ENCODE results near the gene ADGRL3. TPM values are rescaled to one million over a fixed set of nuclear protein-coding genes. Genes with fewer than 3 reads are reported as not detected.
"Not testable (repeated sequence)": the region's sequence is repeated elsewhere in the genome, so short reads cannot be mapped to it uniquely, and the experiment has no call there.

ADGRL3 gene
- polyA plus RNA-seq, 1 donor from 2014 or later: not detected

DNA sequence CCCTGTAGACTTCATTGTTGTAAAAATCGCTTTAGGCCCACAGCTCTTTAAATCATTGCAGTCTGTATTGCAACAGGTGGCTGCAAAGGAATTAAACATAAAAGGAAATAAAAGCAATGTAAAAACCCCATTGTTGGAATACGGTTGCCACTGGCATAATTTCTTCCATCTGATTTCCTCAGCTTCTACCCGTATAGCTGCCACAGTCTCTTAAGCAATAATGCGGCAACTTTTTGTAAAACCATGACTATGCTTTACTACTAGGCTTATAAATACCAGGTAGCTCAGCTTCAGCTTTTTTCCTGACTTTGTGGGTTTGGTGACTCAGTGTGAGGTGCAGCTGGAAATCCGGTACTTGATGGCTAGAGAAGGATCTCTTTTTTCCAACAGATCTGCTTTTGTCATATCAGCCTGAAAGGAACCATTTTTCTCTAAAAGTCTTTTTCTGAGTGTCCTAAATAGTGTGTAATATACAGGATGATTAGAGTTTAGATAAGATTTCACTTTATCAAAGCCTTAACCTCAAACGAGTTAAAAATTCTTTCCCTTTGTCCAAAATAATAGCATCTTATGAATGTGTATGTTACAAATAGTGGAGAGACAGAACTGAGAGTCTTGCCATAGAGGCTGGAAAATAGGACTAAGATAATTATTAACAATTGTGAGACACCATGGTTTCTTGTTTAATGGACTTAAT lies 268.0 kb downstream of the ADGRL3 start:
- H3K4me3 Mint-ChIP-seq: no peak overlapping the region
- no peak overlapping the region for H3K27ac Mint-ChIP-seq
- H3K9me3 Mint-ChIP-seq: peaks cover 0 to 7% (median 0%) of the 10 kb centered on the region in 3 donors
- peaks cover 0 to 1% (median 0%) of the 10 kb centered on the region in 3 donors for H3K4me1 Mint-ChIP-seq
- no peaks in the 10 kb centered on the region for H3K36me3 Mint-ChIP-seq
- no peaks in the 10 kb centered on the region for H3K27me3 Mint-ChIP-seq

DNA sequence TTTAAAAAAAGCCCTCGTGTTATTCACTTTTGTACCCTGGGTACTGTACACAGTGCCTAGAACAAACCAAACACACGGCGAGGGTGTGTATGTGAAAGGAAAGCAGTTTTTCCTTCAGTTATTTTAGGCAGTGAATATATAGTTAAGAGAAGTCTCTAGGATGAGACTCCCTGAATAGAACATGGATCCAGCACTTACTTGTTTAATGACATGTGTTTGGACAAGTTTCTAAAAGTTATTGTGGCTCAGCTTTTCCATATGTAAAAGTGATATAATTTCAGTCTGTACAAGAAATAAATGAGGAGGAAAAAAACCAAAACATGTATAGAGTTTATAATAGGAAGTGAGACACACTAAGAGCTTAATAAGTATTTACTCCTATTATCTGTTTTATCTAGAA lies 273.2 kb downstream of the ADGRL3 start:
- Mint-ChIP-seq H3K27me3 (no peaks in the 10 kb centered on the region), H3K9me3 (peaks cover 0 to 3% (median 1%) of the 10 kb centered on the region in 3 donors), H3K27ac (no peak overlapping the region), H3K36me3 (no peaks in the 10 kb centered on the region), H3K4me1 (no peaks in the 10 kb centered on the region), H3K4me3 (no peak overlapping the region)

DNA sequence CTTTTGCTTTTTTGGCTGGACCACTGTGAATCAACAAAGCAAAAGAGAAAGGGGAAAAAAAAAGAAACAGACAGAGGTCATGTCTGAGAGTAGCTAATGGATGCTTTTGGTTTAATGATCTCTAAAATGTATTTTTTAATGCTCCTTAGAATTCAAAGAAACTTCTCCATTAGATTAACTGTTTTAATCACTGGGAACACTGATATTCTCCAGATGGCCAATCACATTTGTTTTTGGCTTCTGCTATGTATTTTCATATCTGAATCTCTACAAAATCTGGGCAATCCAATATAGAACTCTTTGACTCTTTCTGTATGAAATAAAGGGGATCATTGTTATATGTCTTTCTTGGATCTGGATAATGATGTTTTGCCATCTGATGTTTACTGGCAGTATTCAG lies 278.2 kb downstream of the ADGRL3 start:
- no peak overlapping the region for H3K4me3 Mint-ChIP-seq
- H3K27me3 Mint-ChIP-seq: no peaks in the 10 kb centered on the region
- no peak overlapping the region for H3K27ac Mint-ChIP-seq
- H3K36me3 Mint-ChIP-seq: peaks cover 2% of the 10 kb centered on the region
- H3K4me1 Mint-ChIP-seq: no peaks in the 10 kb centered on the region
- H3K9me3 Mint-ChIP-seq: peaks cover 0 to 4% (median 3%) of the 10 kb centered on the region in 3 donors

DNA sequence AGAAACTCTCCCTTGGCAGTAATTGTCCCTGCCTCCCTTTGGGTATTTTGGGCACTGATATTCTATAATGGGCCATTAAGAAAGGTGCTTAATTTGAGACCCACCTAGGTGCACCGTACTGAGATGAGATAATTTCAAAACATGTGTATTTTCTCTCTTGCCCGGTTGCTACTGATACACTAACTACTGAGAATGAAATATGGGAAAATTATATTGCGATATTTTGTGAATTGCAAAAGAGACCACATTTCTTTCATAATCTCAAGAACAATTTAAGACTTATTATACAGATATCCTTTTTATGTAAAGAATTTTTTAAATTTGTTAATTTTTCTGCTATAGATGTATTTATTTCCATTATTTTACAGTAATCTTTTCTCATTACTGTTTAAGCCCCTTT lies 284.9 kb downstream of the ADGRL3 start:
- Mint-ChIP-seq H3K4me3 (no peak overlapping the region), H3K27ac (no peak overlapping the region), H3K36me3 (peaks cover under 1% of the 10 kb centered on the region), H3K4me1 (no peaks in the 10 kb centered on the region), H3K27me3 (no peaks in the 10 kb centered on the region), H3K9me3 (peaks cover 0 to 13% (median 9%) of the 10 kb centered on the region in 3 donors)

DNA sequence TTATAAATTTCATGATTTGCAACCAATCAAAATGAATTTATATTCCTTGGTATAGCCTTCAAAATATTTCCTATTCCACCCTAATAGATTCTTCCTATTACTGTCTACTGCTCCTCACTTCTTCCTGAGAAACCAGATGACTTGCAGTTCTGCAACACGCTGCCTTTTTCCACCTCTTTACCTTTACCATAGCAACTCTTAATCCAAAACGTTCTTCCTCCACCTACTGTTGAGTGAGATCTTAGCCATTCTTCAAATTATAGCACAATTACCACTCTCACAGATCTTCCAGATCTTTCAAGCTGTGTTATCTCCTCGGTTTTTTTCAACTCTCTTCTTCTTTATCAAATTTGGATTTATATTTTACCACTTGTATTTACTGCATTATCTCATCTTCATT lies 289.8 kb downstream of the ADGRL3 start:
- H3K9me3 Mint-ChIP-seq: peaks cover 2 to 15% (median 8%) of the 10 kb centered on the region in 3 donors

DNA sequence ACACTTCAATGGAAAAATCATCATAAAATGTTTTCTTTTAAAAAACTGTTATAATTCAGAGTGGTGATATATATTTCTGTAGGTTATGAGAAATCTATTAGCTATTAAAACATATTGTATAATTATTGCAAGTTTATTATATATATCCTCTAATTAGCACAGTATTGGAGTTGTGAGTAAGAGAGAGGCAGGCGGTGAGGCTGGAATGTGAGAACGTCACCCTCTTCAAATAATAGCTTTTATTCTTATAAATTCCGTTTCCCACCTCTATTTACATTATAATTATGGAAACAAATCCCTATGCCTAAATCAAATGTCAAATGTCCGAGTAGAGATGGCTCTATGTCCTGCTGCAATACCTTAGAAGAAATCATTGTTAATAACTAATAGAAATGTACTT lies 292.9 kb downstream of the ADGRL3 start:
- H3K4me1 Mint-ChIP-seq: no peaks in the 10 kb centered on the region
- no peaks in the 10 kb centered on the region for H3K36me3 Mint-ChIP-seq
- no peaks in the 10 kb centered on the region for H3K27me3 Mint-ChIP-seq
- H3K9me3 Mint-ChIP-seq: peaks cover 2 to 11% (median 7%) of the 10 kb centered on the region in 3 donors
- H3K27ac Mint-ChIP-seq: no peak overlapping the region
- H3K4me3 Mint-ChIP-seq: no peak overlapping the region

More for the DNA sequence above, 289.8 kb downstream of the ADGRL3 start:
- H3K4me3 Mint-ChIP-seq: no peak overlapping the region
- no peak overlapping the region for H3K27ac Mint-ChIP-seq
- no peaks in the 10 kb centered on the region for H3K27me3 Mint-ChIP-seq
- H3K36me3 Mint-ChIP-seq: no peaks in the 10 kb centered on the region
- H3K4me1 Mint-ChIP-seq: no peaks in the 10 kb centered on the region

DNA sequence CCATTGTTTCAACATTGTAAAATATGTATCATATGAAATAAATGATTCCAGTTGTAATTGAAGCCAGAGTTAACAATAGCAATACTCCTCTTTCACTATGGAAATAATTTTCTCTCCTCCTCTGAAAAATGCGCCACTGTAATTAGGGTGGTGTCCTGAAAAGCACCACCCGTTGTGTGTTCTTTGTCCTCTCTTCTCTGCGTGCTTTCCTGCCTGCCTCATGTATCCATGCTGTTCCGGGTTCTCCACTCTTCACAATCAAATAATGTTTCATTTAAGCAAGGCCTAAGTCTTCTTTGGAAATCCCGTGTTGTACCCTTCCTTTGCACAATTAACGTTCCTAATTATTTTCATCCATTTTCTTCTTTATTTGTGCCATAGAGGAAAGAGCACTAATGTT lies 293.3 kb downstream of the ADGRL3 start:
- H3K27ac Mint-ChIP-seq: no peak overlapping the region
- no peaks in the 10 kb centered on the region for H3K4me1 Mint-ChIP-seq
- no peaks in the 10 kb centered on the region for H3K27me3 Mint-ChIP-seq
- peaks cover 2 to 9% (median 4%) of the 10 kb centered on the region in 3 donors for H3K9me3 Mint-ChIP-seq
- H3K4me3 Mint-ChIP-seq: no peak overlapping the region
- H3K36me3 Mint-ChIP-seq: no peaks in the 10 kb centered on the region

DNA sequence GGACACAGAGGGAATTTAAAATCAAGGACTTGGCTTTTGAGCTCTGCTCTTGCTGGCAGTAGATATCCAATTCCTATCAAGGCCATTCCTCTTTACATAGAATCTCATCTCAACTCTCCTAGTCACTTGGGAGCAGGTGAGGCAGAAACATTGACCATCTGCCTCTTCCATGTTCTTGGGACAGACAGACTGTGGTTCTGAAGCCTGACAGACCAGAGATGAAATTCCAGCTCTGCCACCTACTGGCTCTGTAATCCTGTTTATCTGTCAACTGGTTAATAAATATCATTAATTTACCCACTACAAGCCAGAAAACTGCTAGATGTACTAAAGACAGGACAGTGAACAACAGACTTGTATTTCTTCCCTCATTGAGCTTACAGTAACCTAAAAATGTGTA lies 300.8 kb downstream of the ADGRL3 start:
- peaks cover 0 to 3% (median 0%) of the 10 kb centered on the region in 3 donors for H3K9me3 Mint-ChIP-seq
- no peaks in the 10 kb centered on the region for H3K36me3 Mint-ChIP-seq
- no peaks in the 10 kb centered on the region for H3K27me3 Mint-ChIP-seq
- H3K4me3 Mint-ChIP-seq: no peak overlapping the region
- H3K4me1 Mint-ChIP-seq: no peaks in the 10 kb centered on the region
- no peak overlapping the region for H3K27ac Mint-ChIP-seq

DNA sequence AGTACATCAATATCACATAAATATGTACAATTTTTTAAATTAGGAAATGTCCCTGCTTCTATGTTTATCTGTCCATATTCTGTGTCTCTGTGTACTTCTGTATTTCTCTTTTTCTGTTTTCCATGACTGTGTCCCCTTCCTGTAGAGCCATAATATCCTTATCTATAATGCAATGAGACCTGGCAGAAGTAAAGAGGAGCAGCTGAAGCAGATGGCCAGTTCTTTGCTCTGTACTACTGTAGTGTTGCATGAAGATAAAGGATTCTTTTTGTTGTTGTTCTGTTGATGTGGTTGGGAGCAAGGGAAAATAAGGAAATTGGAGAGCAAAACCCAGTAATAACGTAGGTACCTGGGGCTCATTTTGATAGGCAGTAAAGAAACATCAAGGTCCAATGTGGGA lies 301.7 kb downstream of the ADGRL3 start:
- Mint-ChIP-seq H3K27me3 (no peaks in the 10 kb centered on the region), H3K27ac (no peak overlapping the region), H3K4me1 (no peaks in the 10 kb centered on the region), H3K4me3 (no peak overlapping the region), H3K9me3 (peaks cover 0 to 3% (median 0%) of the 10 kb centered on the region in 3 donors), H3K36me3 (no peaks in the 10 kb centered on the region)

DNA sequence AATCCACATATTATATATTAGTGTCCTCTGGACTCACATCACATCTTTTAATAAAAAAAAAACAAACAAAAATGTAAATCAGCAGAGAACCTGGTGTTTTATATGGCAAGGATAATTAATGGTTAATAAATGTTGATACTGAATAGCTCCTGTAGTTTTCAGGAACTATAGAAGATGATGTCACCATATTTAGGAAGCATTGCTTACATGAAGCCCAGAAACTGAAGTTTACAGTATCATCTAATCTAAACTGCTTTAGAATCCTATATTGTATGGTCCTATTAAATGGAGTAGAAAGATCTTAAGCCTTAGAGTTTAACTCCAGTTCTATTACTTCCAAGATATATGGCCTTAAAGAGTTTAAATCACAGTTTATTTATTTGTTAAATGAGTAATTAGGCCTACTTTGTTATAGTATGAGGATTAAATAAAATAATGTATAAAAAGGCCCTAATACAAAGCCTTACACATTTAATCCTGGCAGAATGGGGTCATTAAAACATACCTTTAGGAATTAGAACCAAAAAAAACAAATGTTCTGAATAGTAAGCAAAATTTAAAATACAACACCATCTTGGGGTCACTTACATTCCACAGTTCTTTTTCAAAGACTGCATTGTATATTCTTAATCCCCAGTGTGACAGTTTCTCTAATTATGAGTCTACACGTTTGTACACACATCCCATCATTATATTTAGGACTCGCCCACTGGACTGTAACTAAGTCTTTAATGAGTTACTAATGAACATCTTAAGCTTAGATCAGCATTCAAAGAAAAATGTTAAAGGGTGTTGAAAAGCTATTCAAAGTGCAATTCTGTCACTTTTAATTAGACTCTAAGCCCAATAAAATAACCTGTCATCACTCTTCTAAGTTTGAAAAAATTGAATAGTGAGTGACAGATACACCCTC lies 305.9 kb downstream of the ADGRL3 start:
- Mint-ChIP-seq H3K9me3 (peaks cover 1 to 7% (median 6%) of the 10 kb centered on the region in 3 donors), H3K4me3 (no peak overlapping the region), H3K27ac (no peak overlapping the region), H3K27me3 (no peaks in the 10 kb centered on the region), H3K4me1 (no peaks in the 10 kb centered on the region), H3K36me3 (no peaks in the 10 kb centered on the region)

DNA sequence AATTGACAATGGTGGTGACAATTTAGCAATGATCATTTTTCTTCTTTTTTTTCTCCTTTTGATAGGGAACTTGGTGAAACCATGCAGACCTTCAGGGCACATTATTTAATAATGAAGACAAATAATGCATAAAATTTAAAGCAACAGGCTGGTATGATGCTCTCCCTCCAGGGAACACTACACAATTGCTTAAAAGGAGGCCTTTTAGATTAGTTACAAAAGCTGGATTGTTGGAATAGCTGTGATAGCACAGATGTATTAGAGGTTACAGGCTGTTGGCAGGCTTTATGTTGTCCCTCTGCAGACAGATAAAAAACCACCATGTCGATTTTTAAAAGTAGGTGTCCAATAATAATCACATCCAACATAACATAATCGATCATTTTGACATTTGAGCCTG lies 307.0 kb downstream of the ADGRL3 start:
- H3K36me3 Mint-ChIP-seq: no peaks in the 10 kb centered on the region
- no peak overlapping the region for H3K4me3 Mint-ChIP-seq
- H3K27me3 Mint-ChIP-seq: no peaks in the 10 kb centered on the region
- H3K27ac Mint-ChIP-seq: no peak overlapping the region
- no peaks in the 10 kb centered on the region for H3K4me1 Mint-ChIP-seq
- peaks cover 1 to 9% (median 5%) of the 10 kb centered on the region in 3 donors for H3K9me3 Mint-ChIP-seq

DNA sequence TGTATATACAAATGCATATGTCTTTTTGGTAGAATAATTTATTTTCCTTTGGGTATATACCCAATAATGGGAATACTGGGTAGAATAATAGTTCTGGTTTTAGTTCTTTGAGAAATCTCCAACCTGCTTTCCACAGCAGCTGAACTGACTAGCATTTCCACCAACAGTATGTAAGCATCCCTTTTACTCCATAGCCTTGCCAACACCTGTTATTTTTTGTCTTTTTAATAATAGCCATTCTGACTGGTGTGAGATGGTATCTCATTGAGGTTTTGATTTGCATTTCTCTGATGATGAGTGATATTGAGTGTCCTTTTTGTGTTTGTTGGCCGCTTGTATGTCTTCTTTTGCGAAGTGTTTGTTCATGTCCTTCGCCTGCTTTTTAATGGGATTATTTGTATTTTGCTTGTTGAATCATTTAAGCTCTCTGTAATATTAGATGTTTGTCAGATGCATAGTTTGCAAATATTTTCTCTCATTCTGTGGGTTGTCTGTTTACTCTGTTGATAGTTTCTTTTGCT lies 309.7 kb downstream of the ADGRL3 start:
- H3K27ac Mint-ChIP-seq, H3K9me3 Mint-ChIP-seq, H3K36me3 Mint-ChIP-seq, H3K4me1 Mint-ChIP-seq, H3K27me3 Mint-ChIP-seq, H3K4me3 Mint-ChIP-seq: not testable (repeated sequence)

DNA sequence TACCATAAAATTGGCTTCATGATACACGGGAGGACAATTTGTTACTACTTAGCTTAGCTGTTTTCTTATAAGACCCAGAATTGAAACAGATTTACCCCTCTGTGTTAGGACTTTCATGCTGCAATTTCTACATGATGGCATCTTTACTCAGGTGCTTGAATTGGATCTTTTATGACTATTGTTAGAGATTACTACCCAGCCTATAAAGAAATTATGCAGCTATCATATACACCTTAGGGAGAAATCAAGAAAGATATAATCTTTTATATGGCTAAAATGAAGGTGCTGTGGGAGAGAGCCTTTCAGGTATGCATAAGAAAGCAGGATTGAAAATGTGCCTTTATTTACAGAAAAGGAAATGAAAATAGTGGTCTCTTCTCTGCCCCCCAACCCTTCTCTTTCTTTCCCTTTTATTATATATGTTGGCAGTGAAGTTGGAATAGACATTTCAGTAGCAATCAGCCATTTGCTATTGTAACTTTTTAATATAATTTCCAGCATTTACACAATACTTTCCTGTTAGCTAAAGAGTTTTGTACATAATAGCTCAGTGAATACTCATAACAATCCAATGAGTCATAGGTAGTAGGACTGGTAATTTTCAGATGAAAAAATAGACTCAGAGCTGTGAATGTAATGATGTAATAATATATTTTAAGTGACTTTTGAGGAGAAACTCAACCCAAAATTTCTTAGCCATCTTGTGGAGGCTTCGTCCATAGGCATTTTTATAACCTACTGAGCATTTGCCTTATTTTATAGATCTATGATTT lies 311.8 kb downstream of the ADGRL3 start:
- Mint-ChIP-seq H3K4me3 (no peak overlapping the region), H3K27ac (no peak overlapping the region), H3K9me3 (peaks cover 1 to 9% (median 5%) of the 10 kb centered on the region in 3 donors), H3K4me1 (no peaks in the 10 kb centered on the region), H3K27me3 (no peaks in the 10 kb centered on the region), H3K36me3 (no peaks in the 10 kb centered on the region)

DNA sequence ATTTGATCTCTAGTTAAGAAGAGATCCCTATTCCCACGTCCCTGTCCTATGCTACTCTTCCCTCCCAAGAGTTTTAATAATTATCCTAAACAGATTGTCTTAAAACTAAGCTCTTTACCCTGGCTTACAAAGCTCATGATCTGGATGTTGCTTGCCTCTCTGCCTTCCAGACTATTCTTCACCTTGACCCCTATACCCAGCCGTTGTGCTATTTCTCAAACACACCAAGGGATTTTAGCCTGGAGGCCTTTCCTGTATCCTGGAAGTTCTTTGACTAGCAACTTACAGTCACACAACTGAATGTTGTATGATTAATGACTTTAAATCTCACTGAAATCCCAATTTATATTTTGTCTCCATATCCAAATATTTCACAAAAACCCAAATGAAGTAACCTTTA lies 314.9 kb downstream of the ADGRL3 start:
- Mint-ChIP-seq H3K9me3 (peaks cover 0 to 13% (median 5%) of the 10 kb centered on the region in 3 donors), H3K27me3 (no peaks in the 10 kb centered on the region), H3K4me3 (no peak overlapping the region), H3K4me1 (no peaks in the 10 kb centered on the region), H3K27ac (no peak overlapping the region), H3K36me3 (no peaks in the 10 kb centered on the region)

DNA sequence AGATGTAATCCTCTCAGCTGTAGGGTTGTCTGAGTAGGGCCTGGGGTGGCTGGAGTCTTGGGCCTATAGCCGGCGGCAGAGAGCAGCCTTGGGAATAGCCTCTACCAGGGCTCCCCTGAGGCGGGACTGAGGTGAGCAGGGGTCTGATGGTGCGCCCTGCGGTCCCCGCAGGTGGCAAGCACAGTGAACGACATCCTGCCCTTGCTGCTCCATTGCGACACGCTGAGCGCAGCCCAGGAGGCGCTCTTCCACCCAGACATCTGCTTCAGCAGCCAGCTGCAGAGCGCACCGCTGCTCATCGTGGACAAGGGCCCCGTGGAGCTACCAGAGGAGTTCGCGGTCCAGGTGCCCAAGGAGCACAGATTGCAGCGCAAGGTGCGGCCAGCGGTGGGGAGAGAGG lies 317.0 kb downstream of the ADGRL3 start:
- H3K9me3 Mint-ChIP-seq: peaks cover 2 to 17% (median 3%) of the 10 kb centered on the region in 3 donors
- H3K27me3 Mint-ChIP-seq: no peaks in the 10 kb centered on the region
- no peaks in the 10 kb centered on the region for H3K36me3 Mint-ChIP-seq
- no peak overlapping the region for H3K4me3 Mint-ChIP-seq
- no peaks in the 10 kb centered on the region for H3K4me1 Mint-ChIP-seq
- H3K27ac Mint-ChIP-seq: no peak overlapping the region
